GM19193 (cell line): Measurements from ENCODE around the gene HCCS.

Experiments used
- POLR2A ChIP-seq: IDR thresholded peaks from 4 replicates; pipeline ENCODE4 v1.6.1; 2011; ENCODE audit not compliant: insufficient read depth, insufficient read length; ENCODE audit errors: extremely low read depth

HCCS gene

DNA sequence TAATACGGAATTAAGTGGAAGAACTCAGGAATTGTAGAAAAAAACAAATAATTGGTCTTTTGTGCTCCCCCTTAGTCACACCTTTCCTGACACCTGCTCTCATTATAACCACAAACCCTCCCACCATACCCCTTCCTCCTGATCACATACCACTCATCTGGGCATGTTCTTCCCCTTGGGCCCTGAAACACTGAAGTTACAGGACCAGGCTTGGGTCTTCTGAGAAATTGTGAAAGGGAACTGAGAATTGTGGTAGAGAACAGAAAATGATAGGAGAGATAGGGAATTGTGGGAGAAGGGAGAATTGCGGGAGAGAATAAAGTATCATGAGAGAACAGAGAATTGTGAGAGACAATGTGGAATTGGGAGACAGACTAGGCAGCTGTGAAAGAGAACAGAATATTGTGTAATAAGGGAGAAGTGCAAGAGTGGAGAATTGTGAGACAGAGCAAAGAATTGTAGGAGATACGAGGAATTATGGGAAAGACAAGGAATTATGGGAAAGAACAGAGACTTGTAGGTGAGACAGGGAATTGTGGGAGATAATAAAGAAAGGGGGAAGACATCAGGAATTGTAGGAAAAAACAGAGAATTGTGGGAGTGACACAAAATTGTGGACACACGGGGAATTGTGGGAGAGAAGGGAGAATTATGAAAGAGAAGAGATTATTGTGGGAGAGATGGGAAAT, 2.7 kb upstream of the HCCS start:
- TF ChIP-seq POLR2A: no peak

DNA sequence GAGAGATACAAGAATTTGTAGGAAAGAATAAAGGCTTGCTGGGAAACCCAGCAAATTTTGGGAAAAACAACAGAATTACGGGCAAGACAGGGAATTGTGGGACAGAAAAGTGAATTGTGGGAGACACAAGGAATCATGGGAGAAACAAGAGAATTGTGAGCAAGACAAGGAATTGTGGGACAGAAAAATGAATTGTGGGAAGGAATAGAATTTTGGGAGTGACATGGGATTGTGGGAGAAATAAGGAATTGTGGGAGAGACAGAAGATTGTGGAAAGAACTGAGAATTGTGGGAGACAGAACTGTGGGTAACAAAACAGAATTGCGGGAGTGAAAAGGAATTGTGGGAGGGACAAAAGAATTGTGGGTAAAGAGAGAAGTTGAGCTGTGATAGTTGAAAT, 1.2 kb upstream of the HCCS start:
- no peak for TF ChIP-seq POLR2A

GRCh38 chrX:11111947-11112346, 815 bp downstream of the HCCS start:
- TF ChIP-seq POLR2A: no peak

DNA sequence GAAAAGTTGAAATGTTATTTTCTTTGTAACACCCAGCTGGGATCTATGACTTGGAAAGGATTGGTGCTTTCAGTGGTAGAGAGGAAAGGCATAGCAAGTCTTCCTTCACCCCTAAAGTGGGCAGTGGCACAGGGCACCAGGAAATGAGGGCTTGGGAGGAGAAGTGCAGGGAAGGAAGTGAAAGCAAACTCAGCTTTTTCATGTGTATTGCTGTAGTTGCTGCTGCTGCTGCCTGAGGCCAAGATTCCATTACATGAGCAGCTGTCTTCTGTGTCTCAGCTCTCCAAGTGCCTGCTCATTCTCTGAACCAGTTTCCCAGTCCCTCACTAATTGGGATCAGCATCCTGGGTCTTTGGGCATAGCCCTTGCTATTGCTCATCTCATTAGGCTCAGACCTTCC, 2.6 kb downstream of the HCCS start:
- TF ChIP-seq POLR2A: no peak

GRCh38 chrX:11117745-11118144, 6.6 kb downstream of the HCCS start:
- TF ChIP-seq POLR2A: no peak

- TF ChIP-seq POLR2A: no peak
Measured at GRCh38 chrX:11119313-11119943, 8.3 kb downstream of the HCCS start.

- no peak for TF ChIP-seq POLR2A
Measured at GRCh38 chrX:11124112-11124511, 13.0 kb downstream of the HCCS start.

GRCh38 chrX:11125060-11125459, 13.9 kb downstream of the HCCS start:
- TF ChIP-seq POLR2A: no peak

- no peak for TF ChIP-seq POLR2A
Measured at GRCh38 chrX:11129534-11130105, 18.5 kb downstream of the HCCS start.

DNA sequence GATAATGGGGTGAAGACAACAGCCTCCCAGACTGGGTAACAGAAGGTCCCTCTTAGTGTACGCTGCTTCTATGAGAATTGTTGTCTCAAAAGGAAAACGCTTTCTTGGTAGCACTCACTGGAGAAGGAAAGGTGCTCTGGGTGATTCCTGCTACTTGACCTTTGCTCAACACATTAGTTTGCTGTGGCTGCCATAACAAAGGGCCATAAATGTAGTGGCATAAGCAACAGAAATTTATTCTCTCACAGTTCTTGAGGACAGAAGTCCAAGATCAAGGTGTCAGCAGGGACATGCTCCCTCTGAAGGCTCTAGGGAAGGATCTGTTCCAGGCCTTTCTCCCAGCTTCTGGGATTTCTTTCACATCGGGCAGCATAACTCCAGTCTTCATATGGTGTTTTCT, 19.0 kb downstream of the HCCS start:
- no peak for TF ChIP-seq POLR2A

DNA sequence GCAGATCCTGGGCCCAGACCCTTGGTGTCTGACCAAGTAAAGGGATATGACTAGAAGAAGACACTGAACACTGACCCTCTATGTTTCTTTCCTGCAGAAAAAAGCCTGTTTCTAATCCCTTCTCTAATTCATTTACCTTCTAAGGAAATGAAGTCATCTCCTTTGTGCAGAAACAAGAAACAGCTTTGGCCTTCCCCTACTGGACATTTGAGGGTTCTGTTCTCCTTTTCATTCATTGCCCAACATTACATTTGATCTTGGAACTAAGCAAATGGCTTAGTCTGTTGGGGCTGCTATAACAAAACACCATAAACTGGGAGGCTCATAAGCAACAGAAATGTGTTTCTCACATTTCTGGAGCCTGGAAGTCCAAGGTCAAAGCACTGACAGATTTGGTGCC, 20.0 kb downstream of the HCCS start:
- no peak for TF ChIP-seq POLR2A

- no peak for TF ChIP-seq POLR2A
Measured at GRCh38 chrX:11135564-11136185, 24.5 kb downstream of the HCCS start.

DNA sequence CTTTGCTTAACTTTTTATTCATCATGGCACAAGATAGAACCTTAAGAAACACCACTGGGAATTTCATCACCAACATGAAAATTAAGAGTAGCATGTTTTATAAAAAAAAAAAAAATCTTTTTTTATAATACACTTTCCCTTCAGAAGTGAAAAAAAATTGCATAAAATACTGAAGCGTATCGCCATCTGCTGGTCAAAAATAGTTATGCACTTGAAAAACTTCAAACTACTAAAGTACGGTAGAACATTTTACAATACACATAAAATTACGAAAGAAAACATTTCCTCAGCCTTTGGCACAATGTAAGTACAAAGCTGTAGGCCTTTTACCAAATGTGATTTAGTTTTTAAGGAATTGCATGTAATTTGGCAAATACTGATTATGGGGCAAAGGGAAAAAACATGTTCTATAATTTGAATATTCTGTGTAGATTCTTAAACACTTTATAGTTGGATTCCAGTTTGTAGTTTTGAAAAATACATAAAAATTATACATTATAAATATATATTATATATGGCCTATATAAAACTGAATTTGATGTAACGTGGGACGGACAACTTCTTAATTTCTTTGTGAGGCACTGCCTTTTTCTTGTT, 26.5 kb downstream of the HCCS start:
- no peak for TF ChIP-seq POLR2A

DNA sequence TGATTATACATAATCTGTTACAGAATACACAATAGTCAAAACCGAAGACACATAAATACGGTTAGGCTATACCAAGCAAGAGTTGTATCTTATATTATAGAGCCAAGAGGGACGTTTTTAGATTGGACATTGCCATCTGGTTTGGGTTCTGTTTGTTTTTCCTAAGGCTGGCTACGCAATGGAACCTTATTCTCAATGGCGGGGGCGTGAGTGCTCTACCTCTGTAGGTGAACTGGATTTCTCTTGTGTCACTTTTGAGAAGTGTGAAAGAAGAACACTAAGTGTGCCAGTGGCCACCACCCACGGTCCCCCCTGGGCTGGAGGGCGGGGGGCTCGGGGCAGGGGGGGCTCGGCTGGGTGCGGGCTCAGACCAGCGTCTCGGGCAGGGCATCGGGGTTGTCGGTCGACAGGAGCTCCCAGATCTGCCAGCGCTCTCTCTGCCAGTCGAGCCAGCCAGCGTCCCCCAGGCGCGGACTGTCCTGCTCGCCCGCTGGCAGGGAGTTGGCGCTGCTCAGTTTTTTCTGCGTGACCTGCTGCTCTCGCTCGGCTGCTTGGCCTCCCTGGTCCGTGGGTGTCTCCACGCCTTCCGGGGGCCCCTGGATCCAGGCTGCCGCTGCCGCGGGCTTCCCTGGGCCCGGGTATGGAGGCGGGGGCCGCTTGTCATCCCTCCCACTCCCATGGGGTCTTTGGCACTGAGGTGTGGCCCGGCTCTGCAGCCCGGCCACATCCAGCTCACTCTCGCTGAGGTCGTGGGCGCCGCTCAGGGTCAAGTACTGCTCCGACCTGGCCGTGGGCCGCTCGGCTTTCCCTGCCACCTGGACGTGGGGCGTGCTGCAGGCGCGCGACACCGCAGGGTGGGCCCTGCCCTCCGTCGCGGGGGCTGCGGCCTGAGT, 27.6 kb downstream of the HCCS start:
- no peak for TF ChIP-seq POLR2A
